Aorta (tissue), 5 donors: ENCODE data around the gene ETV5. TPM values are rescaled to one million over a fixed set of nuclear protein-coding genes. Genes with fewer than 3 reads are reported as not detected.

Experiments used
- ATAC-seq: fragments of 200-7000 bp; cut with Tn5 transposase; one replicate; pipeline ENCODE4 v1.9.1; 2022; ENCODE audit warnings: moderate library complexity; ENCODE audit not compliant: low FRiP score
- DNase-seq, 2 donors: peaks; one replicate each; pipeline ENCODE4 v3.0.0-alpha.2; 2020
- H3K27ac ChIP-seq, 2 donors: one replicate each; pipeline ENCODE4 v1.5.1; 2013; ENCODE audit warnings: low read length in 2 of 2, mild to moderate bottlenecking in 2 of 2, moderate library complexity in 2 of 2, control low read depth in 1 of 2, inconsistent platforms in 1 of 2, low read depth in 1 of 2
- H3K27me3 ChIP-seq, 2 donors: one replicate each; pipeline ENCODE4 v1.6.1; 2013; ENCODE audit warnings: control low read depth in 1 of 2, low read length in 1 of 2, mild to moderate bottlenecking in 1 of 2, moderate library complexity in 1 of 2; ENCODE audit not compliant: insufficient read depth in 2 of 2, control insufficient read depth in 1 of 2
- H3K36me3 ChIP-seq, 2 donors: one replicate each; pipeline ENCODE4 v1.6.1; 2013; ENCODE audit warnings: control low read depth in 1 of 2, low read length in 1 of 2, mild to moderate bottlenecking in 1 of 2; ENCODE audit not compliant: insufficient read depth in 2 of 2, control insufficient read depth in 1 of 2
- H3K4me1 ChIP-seq, 2 donors: one replicate each; pipeline ENCODE4 v1.6.1; 2013; ENCODE audit warnings: low read length in 2 of 2, control low read depth in 1 of 2, mild to moderate bottlenecking in 1 of 2, moderate library complexity in 1 of 2; ENCODE audit not compliant: insufficient read depth in 2 of 2, control insufficient read depth in 1 of 2
- H3K4me3 ChIP-seq, 2 donors: one replicate each; pipeline ENCODE4 v1.5.1; 2013; ENCODE audit warnings: low read length in 2 of 2, control low read depth in 1 of 2, mild to moderate bottlenecking in 1 of 2
- H3K9me3 ChIP-seq: one replicate; pipeline ENCODE4 v1.6.1; 2013; ENCODE audit warnings: mild to moderate bottlenecking, low read length; ENCODE audit not compliant: control insufficient read depth
- WGBS, 2 donors: extraction: QIAGEN DNeasy Blood & Tissue Kit; methylation state at CpG; one replicate each; pipeline ENCODE4 v1.1.7; 2013; 5-methylcytosine and 5-hydroxymethylcytosine counted together
- intact Hi-C, 2 donors: fragments of 100-400 bp; cut with DNase I; formaldehyde crosslinking; loops; one replicate each; pipeline versions ENCODE4 v1.14.2 to v1.15.0; 2022
- polyA plus RNA-seq, 2 donors: library from polyadenylated mRNA; stranded (reverse); fragments of 200-250 nt; gene quantifications; one replicate each; pipeline ENCODE4 v1.2.3, GENCODE V29; 2013
- total RNA-seq, 2 donors: library from RNA; stranded (reverse); fragmentation: NEBNext Ultra II Directional; extraction: Animal tissue kit (Norgen Biotek cat#: 25700); gene quantifications; one replicate each; pipeline ENCODE4 v1.2.1, GENCODE V29; 2021
- donor health status: healthy with polysubstance abuse.
- donor health status: Bipolar disorder and iron deficiency.
- donor health status: DM: no; HTN: no; CAD: no.
- donor health status: DM: no; HTN: no; CAD: no.
- donor health status: DM: yes; HTN: yes; CAD: no.

Gene ETV5
- total and polyA plus RNA-seq, 4 donors: 7.6 to 34.0 (median 17.1) TPM

- intact Hi-C loops: no loop called here
- no peaks in the 10 kb centered on the region for H3K27me3 ChIP-seq
- H3K36me3 ChIP-seq: peaks cover 0 to 3% of the 10 kb centered on the region in 2 donors
- ATAC-seq: no peak
- H3K4me1 ChIP-seq: no peaks in the 10 kb centered on the region
- no peak overlapping the region for H3K27ac ChIP-seq
- H3K4me3 ChIP-seq: no peak overlapping the region
- WGBS, 2 donors: 84 to 85% methylated on average over 1 of the region's 1 CpG
- no peaks in the 10 kb centered on the region for H3K9me3 ChIP-seq
- DNase-seq: no peak
These were observed 38.3 kb downstream of the ETV5 start for GRCh38 chr3:186070550-186070949.

GRCh38 chr3:186070133-186070532, 38.8 kb downstream of the ETV5 start:
- no peaks in the 10 kb centered on the region for H3K4me1 ChIP-seq
- ATAC-seq (no peak), DNase-seq (no peak)
- H3K4me3 ChIP-seq: no peak overlapping the region
- H3K27me3 ChIP-seq: no peaks in the 10 kb centered on the region
- H3K27ac ChIP-seq: no peak overlapping the region
- intact Hi-C loops: no loop called here
- H3K36me3 ChIP-seq: no peaks in the 10 kb centered on the region
- H3K9me3 ChIP-seq: no peaks in the 10 kb centered on the region
- 96 to 98% methylated on average over 9 of the region's 9 CpGs for WGBS, 2 donors

GRCh38 chr3:186069199-186069598, 39.7 kb downstream of the ETV5 start:
- Histone ChIP-seq H3K4me1 (no peaks in the 10 kb centered on the region), H3K36me3 (no peaks in the 10 kb centered on the region), H3K9me3 (no peaks in the 10 kb centered on the region), H3K27ac (no peak overlapping the region), H3K4me3 (no peak overlapping the region), H3K27me3 (no peaks in the 10 kb centered on the region)
- ATAC-seq (no peak), DNase-seq (no peak)
- intact Hi-C loops: no loop called here
- WGBS, 2 donors: 93 to 94% methylated on average over 9 of the region's 9 CpGs

DNA sequence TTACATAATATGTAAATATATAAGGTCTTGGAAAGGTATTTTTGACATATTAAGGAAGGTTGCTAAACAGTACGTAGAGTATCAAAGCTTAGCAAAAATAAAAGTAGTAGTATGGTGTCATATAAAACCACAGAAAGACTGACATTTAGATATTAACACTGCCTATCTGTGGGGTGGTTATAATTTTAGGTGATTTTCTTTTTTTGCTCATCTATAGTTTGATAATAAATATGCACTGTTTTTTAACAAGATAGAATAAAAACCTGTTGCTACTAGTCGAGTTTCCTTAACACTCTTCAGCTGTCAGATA, 40.7 kb downstream of the ETV5 start:
- intact Hi-C loops: no loop called here

DNA sequence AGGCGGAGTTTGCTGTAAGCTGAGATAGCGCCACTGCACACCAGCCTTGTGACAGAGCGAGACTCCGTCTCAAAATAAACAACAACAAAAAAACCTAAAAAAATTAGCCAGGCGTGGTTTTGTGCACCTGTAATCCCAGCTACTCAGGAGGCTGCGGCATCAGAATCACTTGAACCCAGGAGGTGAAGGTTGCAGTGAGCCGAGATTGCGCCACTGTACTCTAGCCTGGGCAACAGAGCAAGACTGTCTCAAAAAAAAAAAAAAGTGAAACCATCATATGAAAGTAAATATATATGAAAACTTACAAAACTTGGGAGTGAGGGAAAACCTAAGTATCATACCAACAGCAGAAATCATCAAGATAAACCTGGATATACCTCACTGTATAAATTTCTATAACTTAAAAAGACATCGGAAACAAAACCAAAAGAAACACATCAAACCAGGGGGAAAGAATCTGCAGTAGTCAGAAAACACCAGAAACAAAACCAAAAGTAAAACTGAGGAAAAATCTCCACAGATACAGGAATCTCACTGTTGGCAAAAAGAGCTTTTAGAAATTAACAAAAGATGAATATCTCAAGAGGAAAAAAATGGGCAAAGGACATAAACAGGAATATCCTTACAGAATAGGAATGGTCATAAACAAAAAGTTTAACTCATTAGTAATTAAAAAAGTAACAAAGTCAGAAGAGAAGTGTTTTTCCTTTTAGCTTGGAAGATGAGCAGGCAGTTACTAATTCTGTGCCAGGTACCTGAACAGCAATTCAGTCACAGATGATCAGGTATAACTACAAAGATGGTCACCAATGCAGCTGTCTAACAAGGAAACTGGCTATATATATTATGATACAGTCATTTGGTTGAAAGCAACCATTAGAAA, 41.3 kb downstream of the ETV5 start:
- DNase-seq (no peak), ATAC-seq (no peak)
- Histone ChIP-seq H3K36me3 (no peaks in the 10 kb centered on the region), H3K27ac (no peak overlapping the region), H3K4me3 (no peak overlapping the region), H3K9me3 (no peaks in the 10 kb centered on the region), H3K27me3 (no peaks in the 10 kb centered on the region), H3K4me1 (no peaks in the 10 kb centered on the region)
- 96 to 97% methylated on average over 9 of the region's 9 CpGs for WGBS, 2 donors
- intact Hi-C loops: no loop called here

More for the DNA sequence above, 40.7 kb downstream of the ETV5 start:
- Histone ChIP-seq H3K27me3 (no peaks in the 10 kb centered on the region), H3K27ac (no peak overlapping the region), H3K9me3 (no peaks in the 10 kb centered on the region), H3K36me3 (no peaks in the 10 kb centered on the region), H3K4me1 (no peaks in the 10 kb centered on the region), H3K4me3 (no peak overlapping the region)
- WGBS, 2 donors: 57 to 64% methylated on average over 2 of the region's 2 CpGs
- no peak for DNase-seq
- no peak for ATAC-seq

DNA sequence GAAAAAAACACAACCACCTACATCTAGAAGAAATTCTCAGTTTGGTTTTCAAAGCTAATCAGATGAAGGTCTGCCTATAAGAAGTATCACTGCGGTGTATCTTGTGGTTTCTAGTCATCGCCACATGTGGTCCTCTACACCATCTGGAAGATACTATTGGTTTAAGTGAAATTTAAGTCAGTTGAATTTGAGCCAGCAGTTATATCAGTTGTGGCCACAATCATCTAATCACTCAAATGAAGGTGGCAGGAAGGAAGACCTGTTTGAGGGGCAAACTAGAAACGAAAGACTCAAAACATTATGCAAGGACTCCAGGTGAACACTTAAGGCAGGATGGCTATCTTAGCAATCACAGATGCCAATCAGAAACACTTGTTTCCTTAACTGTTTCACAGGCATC, 48.7 kb downstream of the ETV5 start:
- H3K27me3 ChIP-seq: no peaks in the 10 kb centered on the region
- H3K9me3 ChIP-seq: no peaks in the 10 kb centered on the region
- H3K36me3 ChIP-seq: peaks cover 0 to 1% of the 10 kb centered on the region in 2 donors
- WGBS, 2 donors: 94 to 97% methylated on average over 3 of the region's 3 CpGs
- H3K4me1 ChIP-seq: no peaks in the 10 kb centered on the region
- ATAC-seq (no peak), DNase-seq (no peak)
- intact Hi-C loops: no loop called here
- no peak overlapping the region for H3K27ac ChIP-seq
- H3K4me3 ChIP-seq: no peak overlapping the region

GRCh38 chr3:186059192-186059591, 49.7 kb downstream of the ETV5 start:
- ATAC-seq (no peak), DNase-seq (no peak)
- Histone ChIP-seq H3K4me3 (no peak overlapping the region), H3K4me1 (no peaks in the 10 kb centered on the region), H3K36me3 (peaks cover 0 to 1% of the 10 kb centered on the region in 2 donors), H3K27me3 (no peaks in the 10 kb centered on the region), H3K27ac (no peak overlapping the region), H3K9me3 (no peaks in the 10 kb centered on the region)
- WGBS, 2 donors: 92 to 94% methylated on average over 6 of the region's 6 CpGs
- intact Hi-C loops: no loop called here

DNA sequence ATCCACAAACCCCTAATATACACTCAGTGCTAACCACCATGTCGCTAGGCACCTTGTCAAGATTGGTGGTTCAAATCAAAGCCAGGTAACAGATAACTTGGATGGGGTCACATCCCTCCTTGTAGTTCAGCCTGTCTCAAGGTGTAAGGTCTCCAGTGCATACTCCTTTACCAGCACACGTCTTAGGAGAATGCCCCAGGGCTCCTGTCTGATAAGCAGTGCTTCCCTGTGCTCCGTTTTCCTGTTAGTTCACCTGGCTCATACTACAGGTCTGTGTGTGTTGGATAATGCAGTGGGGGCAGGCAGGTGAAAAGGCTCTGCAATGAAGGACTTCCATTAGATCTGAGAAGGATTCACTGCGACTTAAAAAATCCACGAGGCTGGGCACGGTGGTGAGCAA, 50.7 kb downstream of the ETV5 start:
- peaks cover 0 to 1% of the 10 kb centered on the region in 2 donors for H3K36me3 ChIP-seq
- WGBS, 2 donors: 94 to 98% methylated on average over 6 of the region's 6 CpGs
- intact Hi-C loops: no loop called here

DNA sequence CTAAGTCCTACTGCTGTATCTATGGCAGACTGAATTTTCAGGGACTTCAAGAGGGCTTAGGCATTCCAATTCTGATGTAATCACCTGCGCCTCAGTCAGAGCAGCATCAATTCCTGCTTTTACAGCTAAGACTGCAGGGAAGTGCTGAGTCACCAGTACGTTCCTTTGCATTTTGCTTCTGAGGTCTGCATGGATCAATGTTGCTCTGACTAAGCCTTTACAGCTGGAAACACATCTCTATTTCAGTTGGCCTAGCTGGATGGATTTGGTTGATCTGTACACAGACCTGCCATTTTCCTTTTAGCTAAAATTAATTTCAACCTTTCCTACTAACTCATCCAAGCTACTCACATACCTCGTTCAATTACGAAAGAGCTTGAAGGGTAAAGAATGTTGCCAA, 51.3 kb downstream of the ETV5 start:
- no peak overlapping the region for H3K4me3 ChIP-seq
- intact Hi-C loops: no loop called here
- H3K9me3 ChIP-seq: no peaks in the 10 kb centered on the region
- H3K27me3 ChIP-seq: no peaks in the 10 kb centered on the region
- H3K36me3 ChIP-seq: peaks cover 0 to 1% of the 10 kb centered on the region in 2 donors
- ATAC-seq (no peak), DNase-seq (no peak)
- WGBS, 2 donors: 90 to 95% methylated on average over 4 of the region's 4 CpGs
- no peak overlapping the region for H3K27ac ChIP-seq
- no peaks in the 10 kb centered on the region for H3K4me1 ChIP-seq

More for the DNA sequence above, 50.7 kb downstream of the ETV5 start:
- H3K27me3 ChIP-seq: no peaks in the 10 kb centered on the region
- DNase-seq (no peak), ATAC-seq (no peak)
- H3K4me1 ChIP-seq: no peaks in the 10 kb centered on the region
- no peak overlapping the region for H3K4me3 ChIP-seq
- H3K9me3 ChIP-seq: no peaks in the 10 kb centered on the region
- no peak overlapping the region for H3K27ac ChIP-seq
